ENCODE results near the gene ACOX2. TPM values are rescaled to one million over a fixed set of nuclear protein-coding genes. Genes with fewer than 3 reads are reported as not detected.

Gene ACOX2
- 10 to 100 TPM; 19.7 to 42.5 TPM for total RNA-seq

DNA sequence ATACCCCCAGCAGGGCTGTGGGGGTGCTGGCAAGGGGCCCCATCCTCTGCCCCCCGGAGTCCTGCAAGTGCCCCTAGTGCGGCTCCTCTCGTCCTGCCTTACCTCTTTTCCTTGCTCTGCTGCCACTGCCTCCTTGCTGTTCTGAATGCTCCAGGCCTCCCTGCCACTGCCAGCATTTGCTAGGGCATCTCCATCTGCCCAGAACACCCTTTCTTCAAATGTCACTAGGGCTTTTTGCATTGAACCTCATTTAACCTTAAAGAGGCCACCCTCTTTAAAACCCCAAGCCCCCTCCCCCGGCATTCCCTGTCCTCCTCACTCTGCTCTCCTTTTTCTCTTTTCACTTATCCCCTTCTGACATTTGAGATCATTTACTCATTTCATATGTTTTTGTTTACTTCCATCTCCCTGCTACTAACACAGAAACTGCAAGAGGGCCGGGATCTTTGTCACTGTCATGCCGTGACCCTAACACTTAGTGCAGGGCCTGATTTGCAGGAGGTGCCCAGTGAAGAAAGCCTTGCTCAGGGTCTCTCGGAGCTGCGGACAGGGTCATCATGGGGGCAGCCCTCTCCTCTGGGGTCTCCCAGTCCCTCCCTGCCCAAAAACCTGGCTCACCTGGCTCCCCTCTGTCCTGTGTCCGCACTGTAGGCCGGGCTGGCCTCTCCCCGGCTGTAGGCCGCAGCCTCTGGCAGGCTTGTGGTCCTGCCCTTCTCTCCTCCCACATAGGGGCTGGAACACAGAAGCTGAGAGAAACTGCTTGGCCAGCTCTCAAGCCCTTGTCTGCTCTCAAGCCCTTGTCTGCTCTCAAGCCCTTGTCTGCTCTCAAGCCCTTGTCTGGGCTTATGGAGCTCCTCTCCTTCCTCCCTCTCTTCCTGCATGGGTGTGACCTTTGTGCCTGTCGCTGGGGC, at the start of gene ACOX2:
TSS of gene ACOX2 (minus strand) at position 690 of the 911 bp plus-strand sequence. CDS start 2,084 bp downstream, outside the sequence.
- Histone ChIP-seq H3K4me3 (peak within 1 kb of the TSS; percentile 13 to 15), H3K36me3 (no peaks in the 10 kb centered on the region), H3K9me3 (no peaks in the 10 kb centered on the region), H3K27me3 (replicated peaks; ENCODE audit: insufficient read depth) (no peaks in the 10 kb centered on the region), H3K27ac (peak within 1 kb of the TSS; percentile 61 to 76), H3K4me1 (replicated peaks) (no peaks in the 10 kb centered on the region)
- intact Hi-C loops (cut with DNase I) = no loop called here
- peak; percentile 32 for DNase-seq (ENCODE audit: low spot score)
- no peak for TF ChIP-seq POLR2AphosphoS5 (IDR thresholded peaks at IDR 0.05)
- no peak for TF ChIP-seq POLR2A (IDR thresholded peaks at IDR 0.05)
- WGBS = 26% methylated on average over 13 of the region's 13 CpGs

GRCh38 chr3:58585994-58586393, 49.0 kb upstream of the ACOX2 start:
- TF ChIP-seq POLR2AphosphoS5 (IDR thresholded peaks at IDR 0.05) (no peak), CTCF (IDR thresholded peaks at IDR 0.05) (no peak), POLR2A (IDR thresholded peaks at IDR 0.05) (no peak)
- DNase-seq (ENCODE audit: low spot score) = no peak
- Histone ChIP-seq H3K36me3 (no peaks in the 10 kb centered on the region), H3K4me3 (no peak overlapping the region), H3K9me3 (no peaks in the 10 kb centered on the region), H3K4me1 (replicated peaks) (peaks cover 5% of the 10 kb centered on the region), H3K27ac (no peak overlapping the region), H3K27me3 (replicated peaks; ENCODE audit: insufficient read depth) (peaks cover 5% of the 10 kb centered on the region)
- intact Hi-C loops (cut with DNase I) = loop anchor here (2.0 kb wide), 1 partner anchor 31 kb away; no protein-coding TSS in a partner anchor
- WGBS = 50% methylated on average over 8 of the region's 8 CpGs

DNA sequence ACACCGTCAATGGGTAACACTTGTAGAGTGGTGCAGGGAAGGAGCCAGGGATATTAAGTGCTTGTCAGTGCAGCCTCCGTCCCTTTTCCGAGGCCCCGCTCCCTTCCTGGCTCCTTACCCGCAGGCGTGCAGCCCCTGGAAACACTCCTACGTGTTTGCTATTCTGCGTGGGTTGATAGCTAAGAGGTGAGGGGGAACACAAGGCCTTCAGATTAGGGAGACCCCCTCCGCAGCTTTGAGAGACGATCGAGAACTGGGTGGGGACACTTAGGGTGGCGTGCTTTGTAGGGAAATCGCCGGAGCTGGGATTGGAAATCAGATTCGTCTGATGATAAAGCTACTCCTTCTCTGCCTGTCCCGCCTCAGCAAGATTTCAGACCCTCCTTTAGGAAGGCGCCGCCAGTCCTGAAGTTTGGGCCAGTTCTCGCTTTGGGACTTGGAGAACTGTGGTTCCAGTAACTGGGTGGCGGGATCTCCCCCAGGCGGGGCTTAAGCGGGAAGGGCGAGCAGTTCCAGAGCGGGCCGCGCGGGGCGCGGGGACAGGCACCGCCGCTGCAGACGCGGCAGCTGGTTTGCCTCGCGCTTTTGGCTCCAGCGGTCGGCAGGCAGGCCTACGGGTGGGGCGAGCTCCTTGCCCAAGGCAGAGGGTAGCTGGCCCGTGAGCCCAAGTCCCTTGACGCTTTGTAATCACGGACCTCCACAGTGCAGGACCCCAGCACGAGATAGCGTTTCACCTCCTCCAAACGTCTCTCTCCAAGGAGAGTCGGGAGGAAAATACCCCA, 48.2 kb upstream of the ACOX2 start:
- Histone ChIP-seq H3K4me3 (peak overlapping the region; percentile 31 to 32), H3K9me3 (no peaks in the 10 kb centered on the region), H3K4me1 (replicated peaks) (peaks cover 5% of the 10 kb centered on the region), H3K27ac (peak overlapping the region; percentile 59 to 77), H3K27me3 (replicated peaks; ENCODE audit: insufficient read depth) (peaks cover 5% of the 10 kb centered on the region), H3K36me3 (no peaks in the 10 kb centered on the region)
- DNase-seq (ENCODE audit: low spot score) = peak; percentile 67
- WGBS = 2% methylated on average over 33 of the region's 46 CpGs
- TF ChIP-seq POLR2AphosphoS5 (IDR thresholded peaks at IDR 0.05) (peak; percentile 41), POLR2A (IDR thresholded peaks at IDR 0.05) (no peak), CTCF (IDR thresholded peaks at IDR 0.05) (peak; percentile 3 to 88 (median 62))
- intact Hi-C loops (cut with DNase I) = loop anchor here (2.0 kb wide), 1 partner anchor 32 kb away; no protein-coding TSS in a partner anchor

DNA sequence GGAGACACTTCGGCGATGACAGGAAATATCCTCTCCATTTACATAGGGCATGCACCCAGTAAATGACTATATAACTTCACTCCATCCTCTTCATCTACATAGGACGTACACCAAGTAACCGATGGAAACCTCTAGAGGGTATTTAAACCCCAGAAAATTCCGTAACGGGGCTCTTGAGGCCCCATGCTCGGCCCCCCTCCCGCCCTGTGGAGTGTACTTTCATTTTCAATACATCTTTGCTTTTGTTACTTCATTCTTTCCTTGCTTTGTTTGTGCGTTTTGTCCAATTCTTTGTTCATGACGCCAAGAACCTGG, 47.7 kb upstream of the ACOX2 start:
- Histone ChIP-seq H3K27ac (peak overlapping the region; percentile 59 to 77), H3K4me1 (replicated peaks) (peaks cover 5% of the 10 kb centered on the region), H3K9me3 (no peaks in the 10 kb centered on the region), H3K27me3 (replicated peaks; ENCODE audit: insufficient read depth) (peaks cover 5% of the 10 kb centered on the region), H3K36me3 (no peaks in the 10 kb centered on the region), H3K4me3 (peak overlapping the region; percentile 31 to 32)
- WGBS = 35% methylated on average over 10 of the region's 10 CpGs
- no peak for DNase-seq (ENCODE audit: low spot score)
- TF ChIP-seq CTCF (IDR thresholded peaks at IDR 0.05) = no peak
- no peak for TF ChIP-seq POLR2A (IDR thresholded peaks at IDR 0.05)
- TF ChIP-seq POLR2AphosphoS5 (IDR thresholded peaks at IDR 0.05) = no peak
- intact Hi-C loops (cut with DNase I) = loop anchor here (2.0 kb wide), 1 partner anchor 32 kb away; no protein-coding TSS in a partner anchor

Measured in prostate gland (tissue), 2 donors.